Measurements from ENCODE around the gene GPR161.
A peak's percentile ranks its signal among the peaks of the same experiment; 100 is the strongest.

Gene GPR161

GRCh38 chr1:168146626-168147025 lies 9.9 kb upstream of the GPR161 start:
- no peak for DNase-seq

- no peak for DNase-seq
Observed at GRCh38 chr1:168146160-168146539, 9.4 kb upstream of the GPR161 start.

- peak; percentile 60 for DNase-seq
Observed at GRCh38 chr1:168145184-168146159, 8.7 kb upstream of the GPR161 start.

GRCh38 chr1:168141871-168142385 lies 5.2 kb upstream of the GPR161 start:
- DNase-seq, result no peak

GRCh38 chr1:168139070-168139469 lies 2.3 kb upstream of the GPR161 start:
- DNase-seq, result no peak

GRCh38 chr1:168138134-168138533 lies 1.4 kb upstream of the GPR161 start:
- DNase-seq, result no peak

GRCh38 chr1:168137515-168137821 lies 738 bp upstream of the GPR161 start:
- no peak for DNase-seq

- peak; percentile 59 for DNase-seq
Observed at GRCh38 chr1:168135921-168136708, 615 bp downstream of the GPR161 start.

GRCh38 chr1:168135116-168135920 lies 1.4 kb downstream of the GPR161 start:
- peak; percentile 59 for DNase-seq

- no peak for DNase-seq
Observed at GRCh38 chr1:168134642-168135041, 2.1 kb downstream of the GPR161 start.

GRCh38 chr1:168134132-168134531 lies 2.6 kb downstream of the GPR161 start:
- no peak for DNase-seq

GRCh38 chr1:168129933-168130332 lies 6.8 kb downstream of the GPR161 start:
- DNase-seq, result no peak

- no peak for DNase-seq
Observed at GRCh38 chr1:168127503-168127902, 9.2 kb downstream of the GPR161 start.

- DNase-seq, result no peak
Observed at GRCh38 chr1:168125051-168125450, 11.7 kb downstream of the GPR161 start.

- DNase-seq, result no peak
Observed at GRCh38 chr1:168121401-168122011, 15.2 kb downstream of the GPR161 start.

- no peak for DNase-seq
Observed at GRCh38 chr1:168119750-168120149, 17.0 kb downstream of the GPR161 start.

- DNase-seq, result no peak
Observed at GRCh38 chr1:168116327-168116799, 20.4 kb downstream of the GPR161 start.

- DNase-seq, result no peak
Observed at GRCh38 chr1:168114845-168115244, 21.9 kb downstream of the GPR161 start.

GRCh38 chr1:168112673-168113305 lies 23.9 kb downstream of the GPR161 start:
- peak; percentile 89 for DNase-seq

- DNase-seq, result no peak
Observed at GRCh38 chr1:168110896-168111545, 25.7 kb downstream of the GPR161 start.

- no peak for DNase-seq
Observed at GRCh38 chr1:168106274-168106673, 30.5 kb downstream of the GPR161 start.
